Stimulated activated CD4-positive, alpha-beta T cell treated with anti-CD3 and anti-CD28 coated beads, Interleukin-1b, Interleukin-23, amount 100 ng/mL, for 48 hours (primary cell): Measurements from ENCODE around the gene FGF12.
A peak's percentile ranks its signal among the peaks of the same experiment; 100 is the strongest.

Experiments
- DNase-seq: peaks from one replicate; pipeline ENCODE4 v3.0.0-alpha.2; 2020

FGF12 gene

GRCh38 chr3:192675958-192676649 lies 51.2 kb downstream of the FGF12 start:
- DNase-seq, result peak; percentile 7

DNA sequence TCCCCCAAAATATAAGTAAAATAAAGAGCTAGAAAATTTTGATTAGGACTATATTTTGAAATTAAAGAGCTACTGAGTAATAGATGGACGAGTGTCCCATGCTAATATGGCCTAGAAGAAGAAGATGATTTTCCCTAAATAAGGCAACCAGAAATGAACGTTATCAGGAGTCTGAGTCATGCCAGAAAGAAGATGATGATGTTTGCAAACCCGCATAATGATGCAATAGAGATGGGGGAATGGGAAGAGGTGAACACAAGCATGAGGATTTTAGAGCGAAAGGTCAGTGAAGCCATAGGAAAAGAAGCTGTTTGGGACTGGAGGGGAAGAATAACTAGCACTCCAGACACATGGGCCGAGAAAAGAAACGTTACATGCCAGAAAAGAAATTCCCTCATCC lies 71.7 kb downstream of the FGF12 start:
- DNase-seq, result no peak

GRCh38 chr3:192655040-192655439 lies 72.3 kb downstream of the FGF12 start:
- no peak for DNase-seq

GRCh38 chr3:192653862-192654261 lies 73.5 kb downstream of the FGF12 start:
- no peak for DNase-seq

DNA sequence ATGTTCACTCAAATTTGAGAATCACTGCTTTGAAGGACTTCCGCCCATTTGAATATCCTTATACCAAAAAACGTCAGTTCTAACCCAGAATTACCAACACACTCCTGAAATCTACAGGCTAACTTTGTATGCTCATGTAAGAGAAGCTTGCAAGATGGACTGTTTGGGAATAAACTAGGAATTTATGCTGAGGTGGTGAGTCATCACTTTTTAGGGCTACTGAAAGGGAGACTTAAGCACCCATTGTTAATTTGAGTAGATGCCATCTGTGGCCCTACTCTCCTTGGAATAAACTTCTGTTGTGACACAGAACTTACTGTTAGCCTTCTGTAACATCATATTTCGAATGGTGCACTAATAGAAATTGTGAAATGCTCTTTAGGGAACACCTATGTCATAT lies 74.6 kb downstream of the FGF12 start:
- no peak for DNase-seq

GRCh38 chr3:192651836-192652512 lies 75.4 kb downstream of the FGF12 start:
- DNase-seq, result no peak

DNA sequence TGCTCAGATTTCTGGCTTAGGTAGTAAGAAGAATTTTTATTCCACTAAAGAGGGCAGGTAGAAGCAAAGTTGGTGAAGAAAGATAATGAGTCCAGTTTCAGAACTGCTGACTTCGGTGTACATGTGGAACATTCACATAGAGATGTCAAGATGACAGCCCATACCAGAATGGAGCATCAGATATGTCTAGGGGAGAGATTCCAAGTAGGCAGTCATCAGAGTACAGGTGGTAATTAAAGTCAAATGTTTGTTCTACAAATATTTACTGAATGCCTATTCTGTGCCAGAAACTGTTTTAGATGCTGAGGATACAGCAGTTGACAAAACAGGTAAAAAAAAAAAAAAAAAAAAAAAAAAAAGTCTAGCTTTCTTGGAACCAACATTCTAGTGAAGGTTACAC lies 81.9 kb downstream of the FGF12 start:
- no peak for DNase-seq

GRCh38 chr3:192642651-192643050 lies 84.7 kb downstream of the FGF12 start:
- no peak for DNase-seq

DNA sequence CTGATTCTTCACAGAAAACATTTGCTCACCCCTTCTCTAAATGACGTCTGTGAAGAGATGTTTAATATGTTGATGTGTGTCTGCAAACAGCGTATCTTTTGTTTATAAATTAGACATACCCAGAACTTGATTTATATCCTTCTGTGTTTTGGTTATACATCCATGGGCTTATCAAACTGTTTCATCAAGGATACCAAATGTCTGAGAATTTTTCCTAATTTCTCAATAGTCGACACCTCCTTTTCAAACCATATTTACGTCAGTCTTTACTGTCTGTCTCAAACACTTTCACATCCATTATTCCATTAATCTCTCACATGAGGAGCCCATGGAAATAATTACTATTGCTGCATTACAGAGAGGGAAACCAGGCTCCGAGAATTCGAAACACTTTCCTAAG lies 85.4 kb downstream of the FGF12 start:
- no peak for DNase-seq

GRCh38 chr3:192639987-192640386 lies 87.4 kb downstream of the FGF12 start:
- DNase-seq, result no peak

- DNase-seq, result no peak
Measured at GRCh38 chr3:192637803-192638202, 89.5 kb downstream of the FGF12 start.

DNA sequence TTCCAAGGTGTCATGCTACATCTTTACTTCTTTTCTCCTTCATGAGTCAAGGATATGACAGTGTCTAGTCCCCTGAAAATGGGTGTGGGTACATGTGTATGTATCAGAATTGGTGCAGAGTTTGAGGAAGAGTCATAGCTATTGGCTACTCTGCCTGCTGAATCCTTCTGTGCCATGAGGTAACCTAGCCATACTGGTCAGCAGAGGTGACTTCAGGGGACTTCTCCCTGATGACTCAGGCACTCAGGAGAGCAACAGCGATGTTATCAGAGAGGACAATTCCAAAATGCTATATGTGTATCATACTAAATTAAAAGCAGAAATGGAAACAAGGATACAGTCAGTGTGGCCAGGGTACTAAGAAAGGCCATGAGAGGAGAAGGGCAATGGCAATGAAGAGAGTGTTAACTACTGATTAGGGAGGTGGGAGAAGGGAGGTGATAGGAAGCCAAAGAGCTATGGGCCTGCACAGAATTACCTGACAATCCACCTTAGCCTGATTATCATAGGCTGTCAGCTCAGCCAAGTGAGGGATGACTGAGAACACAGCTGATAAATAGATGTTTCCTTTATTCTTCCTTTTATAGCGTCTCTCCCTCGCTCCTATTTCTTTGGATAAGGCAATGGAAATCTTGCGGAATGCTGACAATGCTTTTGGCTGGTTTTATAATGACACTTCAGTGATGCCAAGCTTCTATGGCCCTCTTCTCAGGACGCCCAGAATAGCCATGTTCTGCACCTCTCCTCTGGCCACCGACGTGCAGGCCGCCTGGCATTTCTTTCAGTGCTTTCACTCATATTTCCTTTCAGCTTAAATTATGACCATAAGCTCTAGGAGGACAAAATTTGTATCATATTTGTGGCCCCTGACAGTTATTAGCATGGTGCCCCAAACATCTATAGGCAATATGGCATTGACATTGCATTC lies 90.6 kb downstream of the FGF12 start:
- no peak for DNase-seq

- DNase-seq, result no peak
Measured at GRCh38 chr3:192629429-192629828, 97.9 kb downstream of the FGF12 start.

- no peak for DNase-seq
Measured at GRCh38 chr3:192621909-192622308, 105.4 kb downstream of the FGF12 start.

DNA sequence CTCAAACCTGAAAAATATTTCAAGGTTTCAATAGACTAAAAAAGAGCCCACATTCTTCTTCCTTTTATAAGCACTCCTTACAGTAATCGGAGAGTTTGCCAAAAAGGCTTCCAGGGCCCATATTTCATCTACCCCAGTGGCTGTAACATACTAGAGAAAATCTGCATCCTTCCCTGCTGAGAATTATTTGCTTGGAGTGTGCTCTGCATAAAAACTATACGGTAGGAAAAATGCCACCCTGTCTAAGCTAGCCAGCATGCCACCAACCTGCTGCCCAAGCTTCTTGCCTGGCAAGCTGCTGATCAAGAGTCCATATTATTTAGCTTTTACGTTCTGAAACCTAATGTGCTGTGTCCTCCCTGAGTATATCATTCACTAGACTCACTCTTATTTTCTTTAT lies 107.1 kb downstream of the FGF12 start:
- no peak for DNase-seq

DNA sequence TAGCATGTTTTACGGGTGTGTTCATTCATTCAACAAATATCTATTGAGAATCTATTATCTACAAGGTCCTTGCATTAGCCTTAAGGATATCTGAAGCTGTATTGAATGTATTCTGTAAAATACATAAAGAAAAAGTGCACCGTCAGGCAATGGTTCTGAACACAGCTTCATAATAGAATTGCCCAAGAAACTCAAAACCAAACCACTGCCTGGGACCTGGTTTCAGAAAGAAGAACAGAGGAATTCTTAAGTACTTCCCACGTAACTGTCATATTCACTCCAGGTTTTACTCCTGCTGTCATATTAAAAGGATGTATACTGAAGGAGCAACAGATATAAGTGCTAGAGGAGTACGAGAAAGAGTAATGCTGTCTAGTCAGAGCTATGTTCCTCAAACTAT lies 115.9 kb downstream of the FGF12 start:
- DNase-seq, result no peak

- no peak for DNase-seq
Measured at GRCh38 chr3:192608726-192609600, 118.4 kb downstream of the FGF12 start.

GRCh38 chr3:192607798-192608197 lies 119.5 kb downstream of the FGF12 start:
- DNase-seq, result no peak

DNA sequence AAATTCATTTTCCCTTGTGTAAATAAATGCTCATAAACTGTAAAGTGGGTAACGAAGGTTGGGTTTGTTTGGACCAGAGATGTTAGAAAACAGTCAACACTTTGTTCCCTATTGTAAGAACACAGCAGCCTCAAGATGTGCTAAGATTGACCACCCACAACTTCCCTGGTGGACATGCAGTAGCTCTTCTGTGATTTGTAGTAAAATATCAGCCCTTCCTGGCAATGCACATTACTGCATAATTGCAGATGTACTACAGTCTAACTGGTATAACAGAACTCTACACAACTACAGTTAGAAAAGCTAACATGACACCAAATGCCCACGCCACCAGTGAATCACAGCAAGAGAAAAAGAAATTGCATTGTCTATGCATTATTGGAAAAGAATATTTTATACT lies 129.4 kb downstream of the FGF12 start:
- no peak for DNase-seq

GRCh38 chr3:192597506-192597905 lies 129.8 kb downstream of the FGF12 start:
- DNase-seq, result no peak

DNA sequence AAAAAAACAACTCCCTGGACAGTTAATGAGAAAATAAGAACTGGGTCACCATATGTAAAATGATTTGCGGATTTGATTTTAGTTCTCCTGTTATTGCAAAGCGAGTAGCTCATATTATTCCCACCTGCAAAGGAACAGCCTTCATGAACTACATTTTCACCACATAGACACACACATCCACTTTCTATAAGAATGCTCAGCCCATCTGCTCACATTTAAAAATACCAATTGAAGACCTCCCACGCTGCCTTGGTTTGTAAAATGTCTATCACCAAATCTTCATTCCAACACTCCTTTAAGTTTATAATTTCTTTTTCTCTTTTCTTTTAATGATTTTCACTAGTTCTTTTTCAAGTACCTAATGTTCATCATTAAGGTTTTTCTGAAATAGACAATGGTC lies 148.6 kb downstream of the FGF12 start:
- DNase-seq, result no peak

DNA sequence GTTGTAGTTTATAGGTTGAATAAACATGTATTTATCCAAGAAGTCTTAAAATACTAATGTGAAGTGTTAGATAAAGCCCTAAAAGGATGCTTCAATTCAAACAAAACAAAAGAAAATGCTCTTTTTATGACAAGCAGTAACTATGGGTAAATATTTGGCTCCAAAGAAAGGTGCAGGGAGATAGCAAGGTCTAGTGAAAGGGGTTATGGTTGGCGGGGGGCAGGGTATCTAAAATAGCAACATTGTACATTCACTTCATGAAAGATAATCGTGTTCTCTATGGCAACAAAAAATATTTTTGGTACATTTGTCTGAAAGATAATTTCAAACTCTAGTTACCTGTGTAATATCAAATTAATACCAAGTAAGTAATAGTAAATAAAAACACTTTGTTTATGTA lies 149.5 kb downstream of the FGF12 start:
- DNase-seq, result no peak

DNA sequence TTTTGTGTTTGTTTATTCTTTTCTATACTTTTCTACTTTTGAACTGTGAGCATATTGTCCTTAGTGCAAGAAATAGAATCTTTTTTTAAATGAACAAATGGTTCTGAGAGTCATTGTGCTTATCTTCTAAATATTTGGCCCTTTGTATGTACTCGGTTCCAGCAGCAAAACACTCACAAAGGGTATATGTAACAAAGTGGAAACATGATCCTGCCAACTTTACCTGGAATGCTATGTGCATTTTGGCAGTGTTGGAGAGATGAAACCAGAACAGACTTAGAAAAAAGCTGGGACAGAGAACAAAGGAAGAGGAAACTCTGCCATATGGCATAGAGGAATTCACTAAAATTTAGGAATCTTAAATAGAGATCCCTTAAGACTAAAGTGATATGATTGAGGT lies 150.1 kb downstream of the FGF12 start:
- DNase-seq, result no peak
